ENCODE measurements around the gene SLC8A3. TPM values are rescaled to one million over a fixed set of nuclear protein-coding genes. Genes with fewer than 3 reads are reported as not detected.

The SLC8A3 gene
- total and polyA plus RNA-seq, 3 donors from 2014 or later = 0.39 to 0.61 (median 0.43) TPM

DNA sequence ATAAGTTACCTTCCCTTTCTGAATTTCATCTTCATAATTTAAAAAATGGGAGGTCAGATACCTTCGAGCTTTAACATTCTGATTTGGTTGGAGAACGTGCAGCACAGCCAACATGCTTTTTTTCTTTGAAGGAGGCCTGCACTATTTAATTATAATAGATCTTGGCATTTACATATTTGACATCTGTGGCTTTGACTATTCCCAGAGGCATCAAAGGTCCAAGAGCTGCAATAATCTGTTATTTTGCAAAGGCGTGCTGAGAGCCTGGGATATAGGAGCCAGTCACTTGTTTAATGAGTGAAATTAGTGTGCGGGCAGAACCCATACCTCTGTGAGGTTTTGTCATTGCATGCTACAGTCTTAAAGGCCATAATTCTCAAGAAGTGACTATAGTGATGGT lies 26.4 kb downstream of the SLC8A3 start:
- intact Hi-C loops (cut with DNase I; ENCODE audit: low total_unique reads) = no loop called here
- WGBS, 2 donors = 80 to 83% methylated on average over 4 of the region's 4 CpGs
- DNase-seq = no peak
- no peaks in the 10 kb centered on the region for H3K9me3 ChIP-seq
- no peak overlapping the region for H3K27ac ChIP-seq
- H3K27me3 ChIP-seq = no peaks in the 10 kb centered on the region
- H3K36me3 ChIP-seq (ENCODE audit: low read depth, missing control alignments) = no peaks in the 10 kb centered on the region
- H3K4me1 ChIP-seq = no peaks in the 10 kb centered on the region
- TF ChIP-seq POLR2A (IDR thresholded peaks at IDR 0.05) = no peak
- no peak overlapping the region for H3K4me3 ChIP-seq

DNA sequence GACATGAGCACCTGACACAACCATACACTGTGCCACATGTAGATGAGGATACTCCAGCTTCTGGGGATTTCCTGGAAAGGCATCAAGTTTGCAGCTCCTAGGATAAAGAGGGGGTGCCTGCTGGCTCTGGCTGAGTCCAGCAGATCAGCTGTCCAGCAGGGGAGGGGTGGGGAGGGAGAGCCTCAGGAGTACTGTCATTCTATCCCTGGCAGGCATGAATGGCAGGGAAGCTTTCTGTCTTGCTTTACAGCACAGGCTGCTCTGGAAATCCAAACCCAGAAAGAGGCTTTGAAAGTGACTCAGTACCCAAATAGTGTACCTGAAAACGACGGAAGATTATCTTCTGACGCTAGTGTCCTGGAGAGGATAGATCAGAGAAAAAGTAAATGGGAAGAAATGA lies 32.2 kb downstream of the SLC8A3 start:
- TF ChIP-seq POLR2A (IDR thresholded peaks at IDR 0.05) = no peak
- TF ChIP-seq, protein P1, sequence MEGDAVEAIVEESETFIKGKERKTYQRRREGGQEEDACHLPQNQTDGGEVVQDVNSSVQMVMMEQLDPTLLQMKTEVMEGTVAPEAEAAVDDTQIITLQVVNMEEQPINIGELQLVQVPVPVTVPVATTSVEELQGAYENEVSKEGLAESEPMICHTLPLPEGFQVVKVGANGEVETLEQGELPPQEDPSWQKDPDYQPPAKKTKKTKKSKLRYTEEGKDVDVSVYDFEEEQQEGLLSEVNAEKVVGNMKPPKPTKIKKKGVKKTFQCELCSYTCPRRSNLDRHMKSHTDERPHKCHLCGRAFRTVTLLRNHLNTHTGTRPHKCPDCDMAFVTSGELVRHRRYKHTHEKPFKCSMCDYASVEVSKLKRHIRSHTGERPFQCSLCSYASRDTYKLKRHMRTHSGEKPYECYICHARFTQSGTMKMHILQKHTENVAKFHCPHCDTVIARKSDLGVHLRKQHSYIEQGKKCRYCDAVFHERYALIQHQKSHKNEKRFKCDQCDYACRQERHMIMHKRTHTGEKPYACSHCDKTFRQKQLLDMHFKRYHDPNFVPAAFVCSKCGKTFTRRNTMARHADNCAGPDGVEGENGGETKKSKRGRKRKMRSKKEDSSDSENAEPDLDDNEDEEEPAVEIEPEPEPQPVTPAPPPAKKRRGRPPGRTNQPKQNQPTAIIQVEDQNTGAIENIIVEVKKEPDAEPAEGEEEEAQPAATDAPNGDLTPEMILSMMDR (IDR thresholded peaks at IDR 0.05) = no peak
- Histone ChIP-seq H3K4me1 (no peaks in the 10 kb centered on the region), H3K9me3 (no peaks in the 10 kb centered on the region), H3K36me3 (ENCODE audit: low read depth, missing control alignments) (no peaks in the 10 kb centered on the region), H3K4me3 (no peak overlapping the region), H3K27ac (no peak overlapping the region), H3K27me3 (no peaks in the 10 kb centered on the region)
- DNase-seq = no peak
- WGBS, 2 donors = 72 to 87% methylated on average over 3 of the region's 3 CpGs
- intact Hi-C loops (cut with DNase I; ENCODE audit: low total_unique reads) = no loop called here

GRCh38 chr14:70152704-70153103 lies 36.0 kb downstream of the SLC8A3 start:
- 62 to 66% methylated on average over 4 of the region's 4 CpGs for WGBS, 2 donors
- TF ChIP-seq, protein P1 (IDR thresholded peaks at IDR 0.05) = no peak
- no peak for TF ChIP-seq POLR2A (IDR thresholded peaks at IDR 0.05)
- Histone ChIP-seq H3K36me3 (ENCODE audit: low read depth, missing control alignments) (no peaks in the 10 kb centered on the region), H3K27me3 (no peaks in the 10 kb centered on the region), H3K4me1 (no peaks in the 10 kb centered on the region), H3K27ac (no peak overlapping the region), H3K4me3 (no peak overlapping the region), H3K9me3 (no peaks in the 10 kb centered on the region)
- no peak for DNase-seq
- intact Hi-C loops (cut with DNase I; ENCODE audit: low total_unique reads) = no loop called here

GRCh38 chr14:70152081-70152480 lies 36.7 kb downstream of the SLC8A3 start:
- Histone ChIP-seq H3K9me3 (no peaks in the 10 kb centered on the region), H3K36me3 (ENCODE audit: low read depth, missing control alignments) (no peaks in the 10 kb centered on the region), H3K27me3 (no peaks in the 10 kb centered on the region), H3K4me1 (no peaks in the 10 kb centered on the region), H3K4me3 (no peak overlapping the region), H3K27ac (no peak overlapping the region)
- TF ChIP-seq POLR2A (IDR thresholded peaks at IDR 0.05) = no peak
- TF ChIP-seq, protein P1 (IDR thresholded peaks at IDR 0.05) = no peak
- no peak for DNase-seq
- intact Hi-C loops (cut with DNase I; ENCODE audit: low total_unique reads) = no loop called here
- 88 to 95% methylated on average over 3 of the region's 3 CpGs for WGBS, 2 donors

- intact Hi-C loops (cut with DNase I; ENCODE audit: low total_unique reads) = no loop called here
- no peaks in the 10 kb centered on the region for H3K9me3 ChIP-seq
- H3K4me1 ChIP-seq = no peaks in the 10 kb centered on the region
- no peaks in the 10 kb centered on the region for H3K27me3 ChIP-seq
- no peak overlapping the region for H3K27ac ChIP-seq
- WGBS, 2 donors = 29 to 35% methylated on average over 4 of the region's 4 CpGs
- TF ChIP-seq POLR2A (IDR thresholded peaks at IDR 0.05) = no peak
- TF ChIP-seq, protein P1 (IDR thresholded peaks at IDR 0.05) = no peak
- no peak for DNase-seq
- no peak overlapping the region for H3K4me3 ChIP-seq
- no peaks in the 10 kb centered on the region for H3K36me3 ChIP-seq (ENCODE audit: low read depth, missing control alignments)
These were observed 39.1 kb downstream of the SLC8A3 start for GRCh38 chr14:70149596-70150165.
